ENCODE results near the gene ARHGEF4.

DNA sequence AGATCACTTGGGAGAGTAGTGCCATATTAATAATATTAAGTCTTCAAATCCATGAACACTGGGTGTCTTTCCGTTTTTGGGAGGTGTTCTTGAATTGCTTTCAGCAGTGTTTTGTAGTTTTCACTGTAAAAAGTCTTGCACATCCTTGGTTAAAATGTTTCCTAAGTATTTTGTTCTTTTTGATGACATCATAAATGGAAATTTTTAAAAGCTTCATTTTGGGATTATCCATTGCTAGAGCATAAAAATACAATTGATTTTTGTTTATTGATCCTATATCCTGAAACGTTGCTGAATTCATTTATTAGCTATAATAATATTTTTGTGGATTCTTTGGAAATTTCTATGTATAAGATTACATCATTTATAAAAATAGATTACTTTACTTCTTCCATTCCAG lies 96.8 kb downstream of the ARHGEF4 start:
- TF ChIP-seq ELF4 (IDR thresholded peaks at IDR 0.05): no peak
- no peak for TF ChIP-seq SP1 (IDR thresholded peaks at IDR 0.05)
- TF ChIP-seq, protein P1, sequence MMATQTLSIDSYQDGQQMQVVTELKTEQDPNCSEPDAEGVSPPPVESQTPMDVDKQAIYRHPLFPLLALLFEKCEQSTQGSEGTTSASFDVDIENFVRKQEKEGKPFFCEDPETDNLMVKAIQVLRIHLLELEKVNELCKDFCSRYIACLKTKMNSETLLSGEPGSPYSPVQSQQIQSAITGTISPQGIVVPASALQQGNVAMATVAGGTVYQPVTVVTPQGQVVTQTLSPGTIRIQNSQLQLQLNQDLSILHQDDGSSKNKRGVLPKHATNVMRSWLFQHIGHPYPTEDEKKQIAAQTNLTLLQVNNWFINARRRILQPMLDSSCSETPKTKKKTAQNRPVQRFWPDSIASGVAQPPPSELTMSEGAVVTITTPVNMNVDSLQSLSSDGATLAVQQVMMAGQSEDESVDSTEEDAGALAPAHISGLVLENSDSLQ (IDR thresholded peaks at IDR 0.05): no peak
- TF ChIP-seq ARNT (IDR thresholded peaks at IDR 0.05): no peak
- no peak for TF ChIP-seq FOXM1 (IDR thresholded peaks at IDR 0.05; ENCODE audit: borderline replicate concordance)
- no peak for TF ChIP-seq L3MBTL2 (conservative IDR thresholded peaks at IDR 0.05)
- no peak for TF ChIP-seq SUZ12 (IDR thresholded peaks at IDR 0.05)

Measured in HEK293T (cell line).